T-helper 2 cell (primary cell): ENCODE measurements around the gene GBF1.

Experiments used
- DNase-seq, 5 experiments: peaks; one replicate each; pipeline versions ENCODE4 v3.0.0 to v3.0.0-alpha.2; 2012 to 2022
- total RNA-seq, 2 donors: gene quantifications; one replicate each; lab custom pipeline; 2026; lab: John Stamatoyannopoulos, UW

GBF1 gene
- 144 to 195 reads per million in 2 donors for total RNA-seq

- DNase-seq: peak; percentile 68 to 99 (median 85)
Measured at GRCh38 chr10:102245082-102245931, at the start of gene GBF1. Gene GBF1 (plus strand): TSS chr10:102245532. CDS start chr10:102258939, 13,407 bp downstream.

GRCh38 chr10:102196893-102197292 is 48.4 kb upstream of the GBF1 start:
- DNase-seq: no peak

GRCh38 chr10:102198027-102198426 is 47.3 kb upstream of the GBF1 start:
- DNase-seq: no peak

GRCh38 chr10:102200751-102201640 is 44.3 kb upstream of the GBF1 start:
- no peak for DNase-seq

- no peak for DNase-seq
Measured at GRCh38 chr10:102202386-102202785, 42.9 kb upstream of the GBF1 start.

GRCh38 chr10:102208311-102209035 is 36.9 kb upstream of the GBF1 start:
- DNase-seq: no peak

- DNase-seq: peak in 1 of 5 experiments; percentile 38
Measured at GRCh38 chr10:102211615-102212299, 33.6 kb upstream of the GBF1 start.

- DNase-seq: peak in 1 of 5 experiments; percentile 11
Measured at GRCh38 chr10:102213599-102213998, 31.7 kb upstream of the GBF1 start.

GRCh38 chr10:102219370-102219769 is 26.0 kb upstream of the GBF1 start:
- DNase-seq: no peak

- DNase-seq: no peak
Measured at GRCh38 chr10:102220612-102221011, 24.7 kb upstream of the GBF1 start.

- DNase-seq: no peak
Measured at GRCh38 chr10:102222797-102223196, 22.5 kb upstream of the GBF1 start.

GRCh38 chr10:102225646-102226541 is 19.4 kb upstream of the GBF1 start, which contains the start of gene ELOVL3:
Gene ELOVL3 (plus strand): TSS chr10:102226299. CDS start chr10:102226549, 250 bp downstream.
- peak; percentile 68 to 94 (median 79) for DNase-seq

- DNase-seq: no peak
Measured at GRCh38 chr10:102226542-102226870, 18.8 kb upstream of the GBF1 start.

- no peak for DNase-seq
Measured at GRCh38 chr10:102227050-102227449, 18.3 kb upstream of the GBF1 start.

GRCh38 chr10:102229810-102230263 is 15.5 kb upstream of the GBF1 start:
- DNase-seq: peak; percentile 72 to 85 (median 81)

- DNase-seq: peak in 3 of 5 experiments; percentile 4 to 55 (median 17)
Measured at GRCh38 chr10:102230264-102230860, 15.0 kb upstream of the GBF1 start.

- DNase-seq: peak; percentile 22 to 69 (median 28)
Measured at GRCh38 chr10:102230861-102231356, 14.4 kb upstream of the GBF1 start.

- peak; percentile 53 to 73 (median 60) for DNase-seq
Measured at GRCh38 chr10:102231357-102232318, 13.7 kb upstream of the GBF1 start.

- DNase-seq: no peak
Measured at GRCh38 chr10:102233997-102234396, 11.3 kb upstream of the GBF1 start.
